ENCODE results near the gene HYAL1. TPM values are rescaled to one million over a fixed set of nuclear protein-coding genes. Genes with fewer than 3 reads are reported as not detected.

The HYAL1 gene
- total RNA-seq, 2 experiments from 2014 or later, result 0.28 to 0.35 TPM

- ChIA-PET POLR2A (interaction anchor here (2.2 to 31.7 kb wide), 2 partner anchors 19 to 24 kb away, joined by 21 to 704 read pairs; partner anchors contain the start of genes CYB561D2, HYAL3, NAA80 and NPRL2), CTCF (interaction anchor here (0.8 to 6.7 kb wide), 4 partner anchors 12 to 48 kb away, joined by 3 to 82 read pairs (median 36); partner anchors contain the start of genes HYAL3, IFRD2 and NAA80)
- H3K36me3 Mint-ChIP-seq (ENCODE audit: low read depth), result peaks cover 2% of the 10 kb centered on the region
- no peaks in the 10 kb centered on the region for H3K27me3 Mint-ChIP-seq
- peak overlapping the region; percentile 31 for H3K27ac Mint-ChIP-seq
- H3K9me3 Mint-ChIP-seq, result no peaks in the 10 kb centered on the region
- H3K4me1 Mint-ChIP-seq, result peaks cover 48% of the 10 kb centered on the region
- DNase-seq, result no peak
- no peak overlapping the region for H3K4me3 Mint-ChIP-seq
Observed at GRCh38 chr3:50323092-50323600, 19.8 kb upstream of the HYAL1 start.

GRCh38 chr3:50322386-50323091 lies 19.2 kb upstream of the HYAL1 start, which contains the start of gene HYAL2:
Gene HYAL2, minus strand, starts transcription at chr3:50322745. Its CDS starts 2,256 bp downstream, at chr3:50320489.
- H3K4me1 Mint-ChIP-seq, result peaks cover 49% of the 10 kb centered on the region
- H3K27ac Mint-ChIP-seq, result peak within 1 kb of the TSS; percentile 83
- CTCF ChIA-PET, result interaction anchor here (0.8 to 6.7 kb wide), 3 partner anchors 13 to 48 kb away, joined by 3 to 82 read pairs (median 61); partner anchors contain the start of genes HYAL3 and NAA80
- H3K36me3 Mint-ChIP-seq (ENCODE audit: low read depth), result no peaks in the 10 kb centered on the region
- H3K9me3 Mint-ChIP-seq, result no peaks in the 10 kb centered on the region
- no peaks in the 10 kb centered on the region for H3K27me3 Mint-ChIP-seq
- POLR2A ChIA-PET, result interaction anchor here (1.1 to 31.7 kb wide), 3 partner anchors 20 to 76 kb away, joined by 3 to 704 read pairs (median 113); partner anchors contain the start of genes CYB561D2, HYAL3, NAA80 and NPRL2
- H3K4me3 Mint-ChIP-seq, result peak within 1 kb of the TSS; percentile 72
- DNase-seq, result no peak

GRCh38 chr3:50322115-50322385 lies 18.7 kb upstream of the HYAL1 start:
- peaks cover 48% of the 10 kb centered on the region for H3K4me1 Mint-ChIP-seq
- POLR2A ChIA-PET, result interaction anchor here (1.1 to 31.7 kb wide), 3 partner anchors 21 to 75 kb away, joined by 3 to 704 read pairs (median 113); partner anchors contain the start of genes CYB561D2, HYAL3, NAA80 and NPRL2
- H3K27ac Mint-ChIP-seq, result no peak overlapping the region
- H3K9me3 Mint-ChIP-seq, result no peaks in the 10 kb centered on the region
- H3K27me3 Mint-ChIP-seq, result no peaks in the 10 kb centered on the region
- H3K36me3 Mint-ChIP-seq (ENCODE audit: low read depth), result no peaks in the 10 kb centered on the region
- H3K4me3 Mint-ChIP-seq, result peak overlapping the region; percentile 37
- CTCF ChIA-PET, result interaction anchor here (0.9 to 6.7 kb wide), 5 partner anchors 13 to 75 kb away, joined by 3 to 82 read pairs (median 6); partner anchors contain the start of genes HYAL3, NAA80 and RASSF1
- no peak for DNase-seq

GRCh38 chr3:50321336-50322114 lies 18.2 kb upstream of the HYAL1 start:
- H3K9me3 Mint-ChIP-seq, result no peaks in the 10 kb centered on the region
- ChIA-PET CTCF (interaction anchor here (0.6 to 6.7 kb wide), 7 partner anchors 14 to 125 kb away, joined by 3 to 82 read pairs (median 5); partner anchors contain the start of genes HYAL3, NAA80 and RASSF1), POLR2A (interaction anchor here (1.1 to 31.7 kb wide), 3 partner anchors 21 to 75 kb away, joined by 3 to 704 read pairs (median 113); partner anchors contain the start of genes CYB561D2, HYAL3, NAA80 and NPRL2)
- peak overlapping the region; percentile 83 for H3K27ac Mint-ChIP-seq
- no peaks in the 10 kb centered on the region for H3K27me3 Mint-ChIP-seq
- H3K4me3 Mint-ChIP-seq, result peak overlapping the region; percentile 72
- peak; percentile 85 for DNase-seq
- peaks cover 48% of the 10 kb centered on the region for H3K4me1 Mint-ChIP-seq
- H3K36me3 Mint-ChIP-seq (ENCODE audit: low read depth), result no peaks in the 10 kb centered on the region

GRCh38 chr3:50320853-50321335 lies 17.5 kb upstream of the HYAL1 start:
- Mint-ChIP-seq H3K27me3 (no peaks in the 10 kb centered on the region), H3K4me1 (peaks cover 52% of the 10 kb centered on the region), H3K9me3 (no peaks in the 10 kb centered on the region), H3K36me3 (ENCODE audit: low read depth) (peaks cover 4% of the 10 kb centered on the region), H3K27ac (peak overlapping the region; percentile 69), H3K4me3 (peak overlapping the region; percentile 86)
- peak; percentile 71 for DNase-seq
- POLR2A ChIA-PET, result interaction anchor here (9.6 to 31.7 kb wide), 2 partner anchors 22 kb away, joined by 113 to 704 read pairs; partner anchors contain the start of genes CYB561D2, HYAL3, NAA80 and NPRL2
- CTCF ChIA-PET, result interaction anchor here (0.6 to 6.7 kb wide), 7 partner anchors 14 to 124 kb away, joined by 3 to 82 read pairs (median 5); partner anchors contain the start of genes HYAL3, NAA80 and RASSF1

DNA sequence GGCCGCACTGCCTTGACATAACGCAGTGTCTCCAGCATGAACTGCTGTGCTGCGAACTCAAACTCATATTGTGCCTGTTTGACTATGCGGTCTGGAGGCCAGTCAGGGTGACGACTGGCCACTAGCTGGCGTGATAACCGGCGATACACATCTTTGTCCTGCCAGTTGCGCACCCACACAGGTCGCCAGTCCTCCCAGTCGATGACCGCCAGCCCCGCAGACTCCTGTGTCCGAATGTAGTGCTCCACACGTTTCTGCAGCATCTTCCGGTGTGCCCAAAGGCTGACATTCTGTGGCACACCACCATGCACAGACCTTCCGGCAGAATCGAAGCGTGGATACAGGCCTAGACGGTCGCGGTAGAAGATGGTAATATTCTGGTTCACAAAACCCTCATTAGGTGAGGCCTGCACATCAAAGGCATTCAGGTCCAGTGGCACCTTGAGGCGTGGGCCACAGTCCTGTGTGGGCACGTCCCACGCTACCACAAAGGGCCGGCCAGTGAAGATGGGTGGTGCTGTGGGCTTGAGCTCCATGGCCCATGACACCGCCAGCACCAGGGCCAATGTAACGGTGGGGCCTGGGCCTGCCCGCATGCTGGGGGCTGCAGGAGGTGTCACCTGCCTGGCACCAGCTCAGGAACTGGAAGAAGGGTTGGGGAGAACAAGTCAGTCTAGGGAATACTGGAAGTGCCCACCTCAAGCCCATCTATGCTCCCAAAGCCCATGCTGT lies 16.7 kb upstream of the HYAL1 start:
- ChIA-PET POLR2A (interaction anchor here (9.6 to 31.7 kb wide), 2 partner anchors 21 to 23 kb away, joined by 113 to 704 read pairs; partner anchors contain the start of genes CYB561D2, HYAL3, NAA80 and NPRL2), CTCF (interaction anchor here (1.0 to 6.7 kb wide), 3 partner anchors 14 to 21 kb away, joined by 3 to 82 read pairs (median 61); partner anchors contain the start of genes HYAL3 and NAA80)
- H3K4me3 Mint-ChIP-seq, result peak overlapping the region; percentile 86
- H3K27me3 Mint-ChIP-seq, result no peaks in the 10 kb centered on the region
- H3K9me3 Mint-ChIP-seq, result no peaks in the 10 kb centered on the region
- peaks cover 4% of the 10 kb centered on the region for H3K36me3 Mint-ChIP-seq (ENCODE audit: low read depth)
- peaks cover 58% of the 10 kb centered on the region for H3K4me1 Mint-ChIP-seq
- peak overlapping the region; percentile 37 for H3K27ac Mint-ChIP-seq
- peak; percentile 16 for DNase-seq

GRCh38 chr3:50319181-50319893 lies 16.0 kb upstream of the HYAL1 start:
- Mint-ChIP-seq H3K27me3 (no peaks in the 10 kb centered on the region), H3K4me3 (peak overlapping the region; percentile 86), H3K9me3 (no peaks in the 10 kb centered on the region), H3K27ac (no peak overlapping the region), H3K36me3 (ENCODE audit: low read depth) (peaks cover 4% of the 10 kb centered on the region), H3K4me1 (peaks cover 59% of the 10 kb centered on the region)
- POLR2A ChIA-PET, result interaction anchor here (9.6 to 31.7 kb wide), 2 partner anchors 21 to 23 kb away, joined by 113 to 704 read pairs; partner anchors contain the start of genes CYB561D2, HYAL3, NAA80 and NPRL2
- no peak for DNase-seq
- CTCF ChIA-PET, result interaction anchor here (1.0 to 2.0 kb wide), 2 partner anchors 13 to 20 kb away, joined by 3 to 8 read pairs; partner anchors contain the start of genes HYAL3 and NAA80

DNA sequence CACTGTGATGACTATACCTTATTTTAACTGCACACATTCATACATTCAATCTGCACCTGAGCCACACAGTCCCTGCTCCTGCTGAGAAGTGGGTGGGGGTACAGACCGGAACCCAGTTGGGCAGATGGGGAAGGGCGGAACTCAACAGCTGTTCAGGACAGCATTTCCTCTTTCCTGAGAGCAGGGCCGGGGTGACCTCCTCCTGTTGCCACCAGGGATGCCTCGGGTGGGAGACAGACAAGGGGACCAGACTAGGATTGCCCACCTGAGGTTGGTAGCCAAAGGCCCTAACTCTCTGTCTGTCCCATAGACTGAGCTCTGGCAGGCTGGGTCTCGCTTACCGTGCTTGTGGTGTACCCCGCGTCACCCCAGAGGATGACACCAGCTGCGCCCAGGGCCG lies 15.2 kb upstream of the HYAL1 start:
- DNase-seq, result no peak
- Mint-ChIP-seq H3K36me3 (ENCODE audit: low read depth) (peaks cover 4% of the 10 kb centered on the region), H3K27ac (peak overlapping the region; percentile 14), H3K27me3 (no peaks in the 10 kb centered on the region), H3K4me3 (no peak overlapping the region), H3K9me3 (no peaks in the 10 kb centered on the region), H3K4me1 (peaks cover 64% of the 10 kb centered on the region)
- POLR2A ChIA-PET, result interaction anchor here (9.6 to 31.7 kb wide), 2 partner anchors 20 to 24 kb away, joined by 113 to 704 read pairs; partner anchors contain the start of genes CYB561D2, HYAL3, NAA80 and NPRL2
- CTCF ChIA-PET, result interaction anchor here (0.8 to 2.0 kb wide), 2 partner anchors 18 to 19 kb away, joined by 3 to 8 read pairs; partner anchors contain the start of genes HYAL3 and NAA80

DNA sequence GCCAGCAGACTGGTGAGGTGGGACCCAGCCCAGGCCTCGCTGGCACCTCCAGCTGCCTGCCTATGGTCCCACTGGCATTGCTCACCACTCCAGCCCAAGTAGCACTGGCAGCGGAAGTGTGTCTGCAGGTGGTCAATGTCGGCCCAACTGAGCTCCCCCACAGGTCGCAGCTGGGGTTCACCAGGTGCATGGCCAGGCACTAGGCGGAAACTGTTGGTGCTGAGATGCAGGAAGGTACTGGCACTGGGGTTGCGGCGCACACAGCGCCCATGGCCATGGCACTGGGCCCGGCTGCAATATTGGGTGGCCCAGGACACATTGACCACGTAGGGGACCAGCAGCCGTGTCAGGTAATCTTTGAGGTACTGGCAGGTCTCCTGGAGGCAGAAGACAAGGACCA lies 14.8 kb upstream of the HYAL1 start:
- H3K27ac Mint-ChIP-seq, result peak overlapping the region; percentile 14
- H3K9me3 Mint-ChIP-seq, result no peaks in the 10 kb centered on the region
- no peak overlapping the region for H3K4me3 Mint-ChIP-seq
- ChIA-PET POLR2A (interaction anchor here (1.5 to 31.7 kb wide), 3 partner anchors 19 to 26 kb away, joined by 6 to 704 read pairs (median 113); partner anchors contain the start of genes CYB561D2, HYAL3, IFRD2 and NAA80), CTCF (interaction anchor here (0.8 to 2.0 kb wide), 5 partner anchors 19 to 198 kb away, joined by 3 to 8 read pairs (median 3); partner anchors contain the start of genes HYAL3 and NAA80)
- H3K36me3 Mint-ChIP-seq (ENCODE audit: low read depth), result peaks cover 4% of the 10 kb centered on the region
- peaks cover 61% of the 10 kb centered on the region for H3K4me1 Mint-ChIP-seq
- no peak for DNase-seq
- H3K27me3 Mint-ChIP-seq, result no peaks in the 10 kb centered on the region

- Mint-ChIP-seq H3K27ac (peak overlapping the region; percentile 95), H3K4me3 (no peak overlapping the region), H3K36me3 (ENCODE audit: low read depth) (peaks cover 4% of the 10 kb centered on the region), H3K9me3 (no peaks in the 10 kb centered on the region), H3K27me3 (no peaks in the 10 kb centered on the region), H3K4me1 (peaks cover 59% of the 10 kb centered on the region)
- ChIA-PET POLR2A (interaction anchor here (1.0 to 31.7 kb wide), 7 partner anchors 12 to 28 kb away, joined by 3 to 704 read pairs (median 6); partner anchors contain the start of genes CYB561D2, HYAL3, IFRD2 and NAA80), CTCF (interaction anchor here (0.8 to 3.4 kb wide), 5 partner anchors 18 to 197 kb away, joined by 3 to 17 read pairs (median 3); partner anchors contain the start of genes HYAL3, IFRD2 and NAA80)
- no peak for DNase-seq
Observed at GRCh38 chr3:50317300-50317699, 13.9 kb upstream of the HYAL1 start.

Measured in activated CD4-positive, alpha-beta memory T cell treated with anti-CD3 and anti-CD28 coated beads, Interleukin-2, amount 10 ng/mL, durations not matched to agents 7 days and 5 days (primary cell).